Heart right ventricle (tissue), 16 donors: Measurements from ENCODE around the gene LPP. TPM values are rescaled to one million over a fixed set of nuclear protein-coding genes. Genes with fewer than 3 reads are reported as not detected.

Experiments
- ATAC-seq, 8 donors: fragments of 200-7000 bp; cut with Tn5 transposase; one replicate each; pipeline ENCODE4 v1.9.1; 2020; ENCODE audit warnings: mild to moderate bottlenecking in 8 of 8, moderate library complexity in 8 of 8, moderate number of reproducible peaks in 1 of 8
- DNase-seq, 2 donors: peaks; one replicate each; pipeline ENCODE4 v3.0.0-alpha.2; 2020
- H3K27ac ChIP-seq, 10 donors: fragments of 200-600 bp; sonication (generic) in 2 of 10; one replicate each; pipeline versions ENCODE4 v1.5.0 to v1.8.0; 2020 to 2022; ENCODE audit warnings: mild to moderate bottlenecking in 3 of 10
- H3K27me3 ChIP-seq, 7 donors: fragments of 200-600 bp; one replicate each; pipeline ENCODE4 v1.8.0; 2021 to 2022; ENCODE audit warnings: mild to moderate bottlenecking in 2 of 7
- H3K36me3 ChIP-seq, 9 donors: fragments of 200-600 bp; sonication (generic) in 1 of 9; one replicate each; pipeline versions ENCODE4 v1.5.0 to v1.8.0; 2020 to 2022; ENCODE audit warnings: mild to moderate bottlenecking in 2 of 9
- H3K4me1 ChIP-seq, 9 donors: fragments of 200-600 bp; sonication (generic) in 1 of 9; one replicate each; pipeline versions ENCODE4 v1.5.0 to v1.8.0; 2020 to 2022; ENCODE audit warnings: mild to moderate bottlenecking in 4 of 9
- H3K4me3 ChIP-seq, 10 donors: fragments of 200-600 bp; sonication (generic) in 2 of 10; one replicate each; pipeline versions ENCODE4 v1.5.0 to v1.8.0; 2020 to 2022; ENCODE audit warnings: mild to moderate bottlenecking in 7 of 10, moderate library complexity in 2 of 10
- H3K9me3 ChIP-seq, 11 donors: fragments of 200-600 bp in 10 of 11; sonication (generic) in 2 of 11; one replicate each; pipeline versions ENCODE4 v1.5.0 to v1.8.0; 2013 to 2022; ENCODE audit warnings: mild to moderate bottlenecking in 2 of 11, control low read depth in 1 of 11, moderate library complexity in 1 of 11
- CTCF ChIP-seq, 9 donors: fragments of 200-600 bp; sonication (generic) in 2 of 9; IDR thresholded peaks; one replicate each; pipeline versions ENCODE4 v1.5.0 to v1.8.0; 2021 to 2022; ENCODE audit warnings: antibody characterized with exemption in 9 of 9, mild to moderate bottlenecking in 5 of 9, moderate library complexity in 1 of 9
- WGBS, 2 donors: extraction: QIAGEN DNeasy Blood & Tissue Kit; methylation state at CpG; one replicate each; pipeline ENCODE4 v1.1.7; 2013; ENCODE audit warnings: inconsistent platforms in 1 of 2; 5-methylcytosine and 5-hydroxymethylcytosine counted together
- intact Hi-C, 10 donors: fragments of 100-400 bp; cut with DNase I; formaldehyde crosslinking; loops; one replicate each; pipeline versions ENCODE4 v1.11.1 to v1.14.2; 2022
- polyA plus RNA-seq, 2 donors: library from polyadenylated mRNA; stranded (reverse); fragments of 200-250 nt; gene quantifications; one replicate each; pipeline ENCODE4 v1.2.3, GENCODE V29; 2013
- total RNA-seq, 10 donors: library from RNA; stranded (reverse); fragmentation: NEBNext Ultra II Directional in 3 of 10; extraction: Animal tissue kit (Norgen Biotek cat#: 25700) in 3 of 10; gene quantifications; one replicate each; pipeline versions ENCODE4 v1.2.1 to v1.2.4, GENCODE V29; 2021 to 2023
- donor health status: Arrhythmogenic right ventricular cardiomyopathy.
- donor health status: ischemic (EF 13 %, LVEDD 7.1; RV severe dilation, severe dysfunction).
- donor health status: healthy with polysubstance abuse.
- donor health status: DM: no; HTN: yes; CAD: no.
- donor health status: DM: no; HTN: no; CAD: no.
- donor health status: ischemic (EF 25% LVEDD 6.9; RV normal size, moderate dysfunction).
- donor health status: ischemic (EF 25% LVEDD 5.7; RV mildly dilated, moderate dysfunction).
- donor health status: healthy.
- donor health status: DM: yes; HTN: yes; CAD: no.
- donor health status: Ischemic cardiomyopathy.
- donor health status: ischemic (EF 35%, LVEDD 5.7; RV mildly dilated, moderate dysfunction).
- donor health status: nonischemic (EF 11% LVEDD 7.7; RV severe dilation, severe dysfunction).
- donor health status: DM: yes; HTN: yes; CAD: no.
- donor health status: PGD.
- donor health status: ischemic (EF 29% LVEDD 5.4; RV normal size, mild dysfunction).
- donor health status: nonischemic (EF 23%, LVEDD 6.1; RV moderate dilation, normal function).

The LPP gene
- total and polyA plus RNA-seq, 12 donors = 8.5 to 188 (median 140) TPM

DNA sequence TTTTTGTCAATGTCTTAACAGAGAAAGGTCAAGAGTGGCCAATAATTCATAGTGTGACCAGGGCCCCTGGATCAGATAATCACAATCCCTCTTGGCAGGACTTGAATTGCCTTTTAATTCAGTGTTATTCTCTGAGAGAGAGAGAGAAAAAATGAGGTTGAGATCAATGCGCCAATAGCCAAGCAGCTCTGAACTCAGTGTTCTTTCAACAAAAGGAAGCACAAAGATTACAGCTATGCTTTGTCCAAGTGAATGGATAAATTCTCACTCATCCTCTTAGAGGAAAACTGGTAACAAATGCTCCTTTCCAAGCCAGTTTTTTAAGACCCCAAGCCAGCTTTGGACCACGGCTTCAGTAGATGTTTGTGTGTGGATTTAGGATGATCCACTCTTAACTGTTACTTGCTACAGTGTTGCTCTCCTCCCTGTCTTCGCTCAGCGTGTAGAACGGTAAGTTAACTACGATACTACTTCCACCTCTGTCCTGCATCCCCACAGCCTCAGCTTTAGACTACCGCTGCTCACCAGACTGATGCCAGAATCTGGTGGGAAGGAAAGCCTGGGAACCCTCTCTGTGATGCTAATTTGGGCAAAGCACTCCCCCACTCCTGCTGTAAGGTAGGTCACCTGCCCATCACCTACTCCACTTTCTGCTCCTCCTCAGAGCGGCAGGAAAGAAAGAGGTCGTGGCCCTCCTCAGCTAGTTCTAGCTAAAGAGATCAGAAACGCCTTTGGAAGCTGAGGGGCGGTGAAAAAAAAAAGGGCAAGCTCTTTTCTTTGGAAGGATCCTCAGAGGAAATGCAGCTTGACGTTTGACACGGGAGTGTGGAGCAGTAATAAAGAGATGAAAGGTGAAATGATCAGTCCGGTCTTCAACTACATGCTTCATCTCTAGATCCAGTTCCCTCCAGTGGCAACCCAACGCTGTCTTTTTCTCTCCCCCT, 46.8 kb upstream of the LPP start:
- Histone ChIP-seq H3K4me3 (no peak overlapping the region), H3K27ac (no peak overlapping the region)

DNA sequence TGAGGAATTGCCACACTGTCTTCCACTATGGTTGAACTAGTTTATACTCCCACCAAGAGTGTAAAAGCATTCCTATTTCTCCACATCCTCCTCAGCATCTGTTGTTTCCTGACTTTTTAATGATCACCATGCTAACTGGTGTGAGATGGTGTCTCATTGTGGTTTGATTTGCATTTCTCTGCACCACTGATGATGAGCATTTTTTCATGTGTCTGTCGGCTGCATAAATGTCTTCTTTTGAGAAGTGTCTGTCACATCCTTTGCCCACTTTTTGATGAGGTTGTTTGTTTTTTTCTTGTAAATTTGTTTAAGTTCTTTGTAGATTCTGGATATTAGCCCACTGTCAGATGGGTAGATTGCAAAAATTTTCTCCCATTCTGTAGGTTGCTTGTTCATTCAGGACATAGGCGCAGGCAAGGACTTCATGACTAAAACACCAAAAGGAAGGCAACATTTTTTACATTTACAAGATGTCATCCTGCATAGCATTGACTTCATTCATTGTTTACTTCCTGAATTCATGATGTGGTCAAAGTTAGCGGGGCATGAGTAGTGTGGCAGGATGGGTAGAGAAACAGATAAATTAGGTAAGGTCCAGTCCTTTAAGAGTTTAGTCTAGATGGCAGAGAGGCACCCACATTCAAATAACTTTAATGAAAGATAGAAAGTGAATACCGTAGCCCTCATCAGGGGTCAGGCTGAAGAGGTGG, 45.1 kb upstream of the LPP start:
- Histone ChIP-seq H3K36me3 (no peaks in the 10 kb centered on the region), H3K27ac (no peak overlapping the region), H3K4me3 (no peak overlapping the region), H3K9me3 (no peaks in the 10 kb centered on the region), H3K27me3 (no peaks in the 10 kb centered on the region), H3K4me1 (peaks cover 0 to 19% (median 3%) of the 10 kb centered on the region in 9 donors)
- intact Hi-C loops = no loop called here
- no peak for ATAC-seq
- WGBS, 2 donors = 90 to 93% methylated on average over 4 of the region's 4 CpGs
- no peak for TF ChIP-seq CTCF (IDR thresholded peaks at IDR 0.05)
- no peak for DNase-seq

More for the DNA sequence above, 46.8 kb upstream of the LPP start:
- H3K4me1 ChIP-seq = peaks cover 0 to 17% (median under 1%) of the 10 kb centered on the region in 9 donors
- 63 to 73% methylated on average over 15 of the region's 15 CpGs for WGBS, 2 donors
- no peaks in the 10 kb centered on the region for H3K27me3 ChIP-seq
- no peaks in the 10 kb centered on the region for H3K9me3 ChIP-seq
- no peak for DNase-seq
- TF ChIP-seq CTCF (IDR thresholded peaks at IDR 0.05) = no peak
- no peaks in the 10 kb centered on the region for H3K36me3 ChIP-seq
- intact Hi-C loops = no loop called here
- no peak for ATAC-seq

DNA sequence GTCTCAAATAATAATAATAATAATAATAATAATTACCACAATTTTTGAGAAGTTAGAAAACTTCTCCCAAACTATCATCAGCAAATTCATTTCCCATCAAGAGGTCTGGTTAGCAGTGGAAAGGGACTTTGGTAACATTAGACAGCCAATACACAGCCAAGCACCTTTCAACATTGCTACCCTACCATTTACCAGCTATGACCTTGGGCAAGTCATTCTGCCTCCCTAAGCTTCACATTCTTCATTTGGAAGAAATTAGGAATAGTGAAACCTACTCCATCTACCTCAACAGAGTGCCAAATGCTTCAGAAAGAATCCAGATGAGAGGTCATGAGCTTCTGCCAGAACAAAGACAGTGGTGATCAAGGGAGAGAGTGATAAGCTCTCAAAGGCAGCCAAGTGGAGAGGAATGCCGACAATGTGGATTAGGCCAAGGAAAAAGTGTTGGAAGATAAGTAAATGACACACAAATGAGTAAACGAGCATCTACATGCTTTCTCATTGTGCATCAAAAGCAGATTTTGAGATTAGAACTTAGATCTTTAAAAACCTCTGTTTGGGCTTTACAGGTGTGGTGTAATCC, 42.9 kb upstream of the LPP start:
- intact Hi-C loops = loop anchor here in 1 of 10 donors (2.0 kb wide), 1 partner anchor 74 kb away; no protein-coding TSS in a partner anchor
- DNase-seq (peak in 1 of 2 donors; percentile 18), ATAC-seq (peak; percentile 52 to 94 (median 84))

More for the DNA sequence above, 42.9 kb upstream of the LPP start:
- H3K36me3 ChIP-seq = no peaks in the 10 kb centered on the region
- H3K4me1 ChIP-seq = peaks cover 0 to 19% (median 3%) of the 10 kb centered on the region in 9 donors
- no peaks in the 10 kb centered on the region for H3K9me3 ChIP-seq
- peak overlapping the region in 7 of 10 donors; percentile 1 to 59 (median 43) for H3K27ac ChIP-seq
- H3K4me3 ChIP-seq = no peak overlapping the region
- H3K27me3 ChIP-seq = no peaks in the 10 kb centered on the region
- WGBS, 2 donors = 33 to 34% methylated on average over 2 of the region's 2 CpGs
- TF ChIP-seq CTCF (IDR thresholded peaks at IDR 0.05) = no peak
